Vagina (tissue), 2 donors: ENCODE results near the gene NR4A1.

Source experiments
- CTCF ChIP-seq, 3 experiments: fragments of 450-650 bp in 2 of 3; fragments of 200-600 bp in 1 of 3; sonication (generic) in 1 of 3; IDR thresholded peaks; one replicate each; pipeline ENCODE4 v1.5.1; 2017 to 2019; ENCODE audit warnings: antibody characterized with exemption in 3 of 3, mild to moderate bottlenecking in 2 of 3, moderate library complexity in 2 of 3
- POLR2A ChIP-seq, 2 donors: fragments of 450-650 bp; IDR thresholded peaks; one replicate each; pipeline ENCODE4 v1.6.1; 2017; ENCODE audit warnings: antibody characterized with exemption in 2 of 2, mild to moderate bottlenecking in 2 of 2, moderate library complexity in 2 of 2
- POLR2AphosphoS5 ChIP-seq, 2 donors: sonication (generic); formaldehyde crosslinking; IDR thresholded peaks; one replicate each; pipeline ENCODE4 v1.9.0; 2017; ENCODE audit warnings: antibody characterized with exemption in 2 of 2, mild to moderate bottlenecking in 2 of 2, low read depth in 1 of 2; ENCODE audit not compliant: insufficient read depth in 1 of 2

GRCh38 chr12:52015532-52016041, 35.7 kb upstream of the NR4A1 start:
- TF ChIP-seq POLR2A (IDR thresholded peaks at IDR 0.05) (no peak), CTCF (IDR thresholded peaks at IDR 0.05) (no peak), POLR2AphosphoS5 (IDR thresholded peaks at IDR 0.05; ENCODE audit: insufficient read depth in 1 of 2, low read depth in 1 of 2) (peak in 1 of 2 donors; percentile 51)
